Ovary (tissue), 9 donors: ENCODE results near the gene SERPINB13. TPM values are rescaled to one million over a fixed set of nuclear protein-coding genes. Genes with fewer than 3 reads are reported as not detected.
"Not testable (repeated sequence)": the region's sequence is repeated elsewhere in the genome, so short reads cannot be mapped to it uniquely, and the experiment has no call there.

Experiments
- DNase-seq, 5 donors: peaks; one replicate each; pipeline ENCODE4 v3.0.0-alpha.2; 2019 to 2020
- H3K27ac ChIP-seq, 2 donors: fragments of 200-600 bp; one replicate each; pipeline versions ENCODE4 v1.5.1 to v1.8.0; 2019 to 2022
- H3K27me3 ChIP-seq: fragments of 200-600 bp; one replicate; pipeline ENCODE4 v1.8.0; 2022
- H3K36me3 ChIP-seq: fragments of 200-600 bp; sonication (generic); one replicate; pipeline ENCODE4 v1.5.1; 2019
- H3K4me1 ChIP-seq: one replicate; pipeline ENCODE4 v1.8.1; 2013; ENCODE audit warnings: mild to moderate bottlenecking, moderate library complexity; ENCODE audit not compliant: insufficient read depth
- H3K4me3 ChIP-seq: fragments of 200-600 bp; sonication (generic); one replicate; pipeline ENCODE4 v1.5.1; 2017
- H3K9me3 ChIP-seq, 2 donors: fragments of 200-600 bp in 1 of 2; sonication (generic) in 1 of 2; one replicate each; pipeline versions ENCODE4 v1.5.1 to v1.8.1; 2013 to 2019; ENCODE audit warnings: mild to moderate bottlenecking in 1 of 2, moderate library complexity in 1 of 2
- EP300 ChIP-seq: sonication (generic); formaldehyde crosslinking; IDR thresholded peaks from one replicate; pipeline ENCODE4 v1.6.1; 2017; ENCODE audit warnings: antibody characterized with exemption
- POLR2A ChIP-seq: fragments of 450-650 bp; IDR thresholded peaks from one replicate; pipeline ENCODE4 v1.6.1; 2017; ENCODE audit warnings: antibody characterized with exemption, mild to moderate bottlenecking, moderate library complexity
- WGBS, 3 donors: extraction: QIAGEN DNeasy Blood & Tissue Kit in 1 of 3; methylation state at CpG; one replicate each; pipeline versions ENCODE4 v1.1.5 to v1.1.7; 2013 to 2017; 5-methylcytosine and 5-hydroxymethylcytosine counted together
- intact Hi-C, 4 donors: fragments of 100-400 bp; cut with DNase I; formaldehyde crosslinking; loops; one replicate each; pipeline versions ENCODE4 v1.11.0 to v1.15.1; 2022 to 2023
- polyA plus RNA-seq, 2 donors: library from polyadenylated mRNA; stranded (reverse); fragments of 200-250 nt in 1 of 2; fragments of 350-450 nt in 1 of 2; fragmentation: Illumina TruSeq in 1 of 2; extraction: RNeasy Lipid Tissue Mini Kit (QIAGEN cat#74804) in 1 of 2; gene quantifications; one replicate each; pipeline ENCODE4 v1.2.3, GENCODE V29; 2013 to 2014
- total RNA-seq, 7 donors: library from RNA; depleted of rRNA in 2 of 7; stranded (reverse); fragments of >200 nt in 2 of 7; fragmentation: NEBNext Ultra II Directional in 3 of 7; extraction: Animal tissue kit (Norgen Biotek cat#: 25700) in 3 of 7; gene quantifications; one replicate each; pipeline versions ENCODE4 v1.1.0 to v1.2.4, GENCODE V29; 2016 to 2023
- TF ChIP-seq, protein P1 (sequence below), 3 donors: fragments of 450-650 bp in 2 of 3; fragments of 200-600 bp in 1 of 3; IDR thresholded peaks; one replicate each; pipeline versions ENCODE4 v1.5.1 to v1.8.0; 2016 to 2022; ENCODE audit warnings: antibody characterized with exemption in 3 of 3, mild to moderate bottlenecking in 1 of 3
- donor health status: DM: no; HTN: no; CAD: no; lungs with moderate emphysema.
- donor health status: DM: no; HTN: no; CAD: no.
- donor health status: Bipolar disorder and iron deficiency.
- donor health status: DM: yes; HTN: yes; CAD: no.
- donor health status: DM: no; HTN: no; CAD: no.
- donor health status: DM: yes; HTN: yes; CAD: no.

The SERPINB13 gene
- total and polyA plus RNA-seq, 9 donors: 0.46 TPM; not detected in 8

DNA sequence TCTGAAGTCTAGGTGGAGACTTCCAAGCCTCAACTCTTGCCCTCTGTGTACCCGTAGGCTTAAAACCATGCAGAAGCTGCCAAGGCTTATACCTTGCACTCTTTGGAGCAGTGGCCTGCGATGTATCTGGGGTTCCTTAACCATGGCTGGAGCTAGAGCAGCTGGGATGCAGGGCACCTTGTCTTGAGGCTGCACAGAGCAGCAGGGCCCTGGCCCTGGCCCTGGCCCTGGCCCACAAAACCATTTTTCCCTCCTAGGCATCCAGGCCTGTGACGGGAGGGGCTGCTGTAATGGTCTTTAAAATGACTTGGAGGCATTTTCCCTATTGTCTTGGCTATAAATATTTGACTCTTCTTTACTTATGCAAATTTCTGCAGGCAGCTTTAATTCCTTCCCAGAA lies 37.7 kb downstream of the SERPINB13 start:
- DNase-seq: no peak
- no peaks in the 10 kb centered on the region for H3K4me1 ChIP-seq
- WGBS, 3 donors: 84 to 91% (median 88%) methylated on average over 3 of the region's 3 CpGs
- no peaks in the 10 kb centered on the region for H3K36me3 ChIP-seq
- TF ChIP-seq POLR2A (no peak), EP300 (no peak)
- TF ChIP-seq, protein P1, sequence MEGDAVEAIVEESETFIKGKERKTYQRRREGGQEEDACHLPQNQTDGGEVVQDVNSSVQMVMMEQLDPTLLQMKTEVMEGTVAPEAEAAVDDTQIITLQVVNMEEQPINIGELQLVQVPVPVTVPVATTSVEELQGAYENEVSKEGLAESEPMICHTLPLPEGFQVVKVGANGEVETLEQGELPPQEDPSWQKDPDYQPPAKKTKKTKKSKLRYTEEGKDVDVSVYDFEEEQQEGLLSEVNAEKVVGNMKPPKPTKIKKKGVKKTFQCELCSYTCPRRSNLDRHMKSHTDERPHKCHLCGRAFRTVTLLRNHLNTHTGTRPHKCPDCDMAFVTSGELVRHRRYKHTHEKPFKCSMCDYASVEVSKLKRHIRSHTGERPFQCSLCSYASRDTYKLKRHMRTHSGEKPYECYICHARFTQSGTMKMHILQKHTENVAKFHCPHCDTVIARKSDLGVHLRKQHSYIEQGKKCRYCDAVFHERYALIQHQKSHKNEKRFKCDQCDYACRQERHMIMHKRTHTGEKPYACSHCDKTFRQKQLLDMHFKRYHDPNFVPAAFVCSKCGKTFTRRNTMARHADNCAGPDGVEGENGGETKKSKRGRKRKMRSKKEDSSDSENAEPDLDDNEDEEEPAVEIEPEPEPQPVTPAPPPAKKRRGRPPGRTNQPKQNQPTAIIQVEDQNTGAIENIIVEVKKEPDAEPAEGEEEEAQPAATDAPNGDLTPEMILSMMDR (IDR thresholded peaks at IDR 0.05): no peak
- intact Hi-C loops: no loop called here
- H3K27me3 ChIP-seq: no peaks in the 10 kb centered on the region
- no peak overlapping the region for H3K4me3 ChIP-seq
- no peak overlapping the region for H3K27ac ChIP-seq
- H3K9me3 ChIP-seq: peaks cover 0 to 2% of the 10 kb centered on the region in 2 donors

DNA sequence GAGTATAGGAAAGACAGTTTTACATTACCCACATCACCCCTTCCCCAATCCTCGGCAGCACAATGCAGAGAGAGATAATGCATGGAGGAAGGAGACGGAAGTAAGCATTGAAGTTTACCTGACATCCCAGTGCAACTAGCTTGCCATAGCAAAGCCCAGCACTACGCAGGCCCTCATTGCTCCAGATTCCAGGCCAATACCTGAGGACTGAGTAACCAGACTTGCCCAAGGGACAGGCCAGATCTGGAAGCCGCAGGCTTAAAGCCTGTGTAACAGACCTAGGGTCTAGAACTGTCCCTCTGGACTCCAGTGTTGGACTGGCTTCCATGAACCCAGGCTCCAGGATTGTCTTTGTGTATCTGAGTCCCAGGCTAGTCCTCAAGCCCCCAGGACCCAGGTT lies 39.3 kb downstream of the SERPINB13 start:
- no peak for DNase-seq
- 77 to 85% (median 80%) methylated on average over 4 of the region's 4 CpGs for WGBS, 3 donors
- H3K9me3 ChIP-seq: peaks cover 0 to 2% of the 10 kb centered on the region in 2 donors

DNA sequence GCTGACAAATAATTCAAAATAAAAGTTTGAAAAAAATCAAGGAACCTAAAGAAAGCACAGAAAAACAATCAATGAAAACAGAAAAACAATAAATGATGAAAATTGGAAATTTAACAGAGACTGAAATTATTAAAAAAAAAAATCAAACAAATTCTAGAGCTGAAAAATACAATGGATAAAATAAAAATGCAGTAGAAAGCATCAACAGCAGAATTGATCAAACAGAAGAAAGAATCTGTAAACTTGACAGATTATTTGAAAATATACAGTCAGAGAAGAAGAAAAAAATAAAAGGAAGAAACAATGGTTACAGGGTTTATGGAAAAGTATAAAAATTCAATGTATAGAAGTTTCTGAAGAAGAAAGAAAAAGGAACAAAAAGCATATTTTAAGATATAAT lies 40.7 kb downstream of the SERPINB13 start:
- no peaks in the 10 kb centered on the region for H3K4me1 ChIP-seq
- no peaks in the 10 kb centered on the region for H3K36me3 ChIP-seq
- no peak overlapping the region for H3K27ac ChIP-seq
- H3K4me3 ChIP-seq: no peak overlapping the region
- H3K9me3 ChIP-seq: peaks cover 0 to 2% of the 10 kb centered on the region in 2 donors
- TF ChIP-seq POLR2A (no peak), EP300 (no peak)
- TF ChIP-seq, protein P1 (IDR thresholded peaks at IDR 0.05): no peak
- no peak for DNase-seq
- no peaks in the 10 kb centered on the region for H3K27me3 ChIP-seq
- intact Hi-C loops: no loop called here

More for the DNA sequence above, 39.3 kb downstream of the SERPINB13 start:
- intact Hi-C loops: no loop called here
- H3K27me3 ChIP-seq: no peaks in the 10 kb centered on the region
- no peaks in the 10 kb centered on the region for H3K36me3 ChIP-seq
- no peak for TF ChIP-seq EP300
- no peak for TF ChIP-seq POLR2A
- TF ChIP-seq, protein P1 (IDR thresholded peaks at IDR 0.05): no peak
- no peak overlapping the region for H3K27ac ChIP-seq
- no peak overlapping the region for H3K4me3 ChIP-seq
- no peaks in the 10 kb centered on the region for H3K4me1 ChIP-seq

DNA sequence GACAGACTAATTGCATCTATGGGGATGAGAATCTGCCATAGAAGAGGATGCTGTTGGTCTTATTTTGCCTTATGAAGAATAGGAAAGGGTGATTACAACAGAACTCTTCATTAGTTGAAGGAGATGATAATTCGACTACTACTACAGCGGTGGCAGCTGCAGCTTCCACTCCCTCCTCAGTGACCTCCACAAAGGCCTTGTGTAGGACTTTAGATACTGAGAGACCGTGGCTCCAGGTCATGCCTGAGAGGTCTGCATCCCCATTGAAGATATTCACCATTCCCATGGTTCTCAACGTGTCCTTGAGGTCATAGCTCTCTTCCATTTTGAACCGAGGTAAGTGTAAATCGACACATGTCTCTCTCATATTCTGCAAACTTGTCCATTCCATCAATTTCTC lies 50.6 kb downstream of the SERPINB13 start:
- Histone ChIP-seq H3K27ac (no peak overlapping the region), H3K9me3 (no peaks in the 10 kb centered on the region), H3K4me3 (no peak overlapping the region), H3K4me1 (no peaks in the 10 kb centered on the region), H3K27me3 (no peaks in the 10 kb centered on the region), H3K36me3 (no peaks in the 10 kb centered on the region)
- TF ChIP-seq EP300: no peak
- TF ChIP-seq, protein P1 (IDR thresholded peaks at IDR 0.05): no peak
- no peak for TF ChIP-seq POLR2A
- no peak for DNase-seq
- intact Hi-C loops: no loop called here
- 81 to 85% (median 85%) methylated on average over 6 of the region's 6 CpGs for WGBS, 3 donors

DNA sequence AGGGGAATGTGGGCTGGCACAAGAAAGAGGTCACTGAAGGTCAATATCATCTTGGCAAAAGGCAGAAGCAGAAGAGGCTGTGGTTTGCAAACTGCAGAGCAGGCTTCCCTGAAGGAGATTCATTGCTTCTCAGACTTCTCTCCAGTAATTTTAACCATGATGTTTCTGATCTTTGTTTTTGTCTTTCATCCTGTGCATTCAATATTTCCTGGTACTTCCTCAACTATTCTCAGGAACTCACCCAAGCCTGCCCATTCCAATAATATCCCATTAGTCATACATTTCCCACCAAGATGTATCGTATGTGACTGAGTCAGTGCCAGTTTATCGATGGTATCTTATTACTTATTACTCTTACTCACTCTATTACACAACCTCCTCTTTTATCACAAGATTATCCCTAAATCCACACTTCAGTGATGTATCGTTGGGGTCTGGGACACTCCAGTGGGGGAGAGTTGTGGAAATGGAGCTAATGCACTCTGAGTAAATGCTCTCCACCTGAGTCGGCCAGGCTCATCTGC lies 54.1 kb downstream of the SERPINB13 start:
- H3K9me3 ChIP-seq, DNase-seq, H3K4me1 ChIP-seq, H3K27ac ChIP-seq, intact Hi-C loops, H3K36me3 ChIP-seq, H3K4me3 ChIP-seq, H3K27me3 ChIP-seq: not testable (repeated sequence)
- WGBS, 3 donors: 87 to 91% (median 90%) methylated on average over 4 of the region's 4 CpGs

DNA sequence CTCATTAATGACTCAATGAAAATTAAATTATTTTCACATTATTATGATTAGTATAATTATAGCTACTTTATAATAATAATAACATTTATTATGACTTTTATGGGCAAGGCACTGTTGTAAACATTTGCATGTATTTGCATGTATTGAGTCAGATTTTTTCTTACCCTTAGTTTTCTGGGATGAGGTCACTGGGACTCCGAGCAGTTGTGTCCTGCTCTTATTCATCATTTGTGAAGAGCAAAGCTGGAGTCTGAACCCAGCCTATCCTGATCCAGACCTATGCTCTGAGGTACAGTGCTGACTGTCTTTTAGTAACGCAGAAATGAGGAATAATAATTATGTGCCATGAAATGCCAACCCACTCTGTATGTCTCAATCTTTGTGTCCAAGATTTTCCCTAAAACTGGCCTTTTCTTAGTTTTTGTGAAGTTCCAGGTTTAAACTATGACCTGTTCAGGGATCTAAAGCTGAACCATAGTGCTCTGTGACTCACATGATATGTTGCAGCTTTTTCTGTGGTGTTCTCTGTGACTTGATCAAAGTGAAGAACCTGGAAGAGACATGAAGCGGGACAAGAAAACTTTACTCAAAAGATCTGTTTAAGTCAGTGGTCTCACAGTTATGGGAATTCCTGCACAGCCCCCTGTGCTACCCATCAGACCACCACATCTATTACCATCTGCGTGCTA lies 55.7 kb downstream of the SERPINB13 start:
- DNase-seq, H3K9me3 ChIP-seq, H3K36me3 ChIP-seq, H3K4me3 ChIP-seq, intact Hi-C loops, H3K27ac ChIP-seq, H3K4me1 ChIP-seq, H3K27me3 ChIP-seq: not testable (repeated sequence)
- WGBS, 3 donors: 85 to 93% (median 93%) methylated on average over 4 of the region's 4 CpGs

DNA sequence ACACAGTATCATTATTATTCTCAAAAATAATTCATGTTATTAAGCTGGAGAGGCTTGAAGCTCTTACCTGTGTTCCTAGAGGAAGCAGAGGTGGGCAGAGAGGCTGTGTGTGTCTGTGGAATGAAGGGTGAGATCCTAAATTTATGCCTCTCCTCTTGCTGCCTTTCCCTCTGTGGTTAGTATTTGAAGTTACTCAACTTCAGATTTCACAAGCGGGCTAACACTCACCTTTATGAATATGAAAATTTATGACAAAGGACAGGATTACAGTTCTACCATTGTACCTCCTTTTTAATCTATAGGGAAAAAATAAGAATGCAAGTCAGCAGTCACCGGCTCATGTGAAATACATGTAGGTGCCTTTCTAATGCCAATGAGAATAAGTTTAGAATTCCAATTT lies 57.0 kb downstream of the SERPINB13 start, which contains the start of gene SERPINB4:
TSS of gene SERPINB4 (minus strand) at position 115 of the 400 bp plus-strand sequence. CDS start 679 bp downstream, outside the sequence.
- H3K4me3 ChIP-seq, intact Hi-C loops, DNase-seq, H3K9me3 ChIP-seq, H3K4me1 ChIP-seq, H3K36me3 ChIP-seq, H3K27me3 ChIP-seq, H3K27ac ChIP-seq: not testable (repeated sequence)
- WGBS, 3 donors: 84 to 93% (median 91%) methylated on average over 1 to 2 of the region's 2 CpGs
